A549 (cell line): ENCODE data around the gene EFEMP1. TPM values are rescaled to one million over a fixed set of nuclear protein-coding genes. Genes with fewer than 3 reads are reported as not detected.

Experiments
- ATAC-seq, 2 experiments: fragments of 200-7000 bp in 1 of 2; fragments of >200 bp in 1 of 2; cut with Nextera tagmentation in 1 of 2; cut with Tn5 transposase in 1 of 2; 3 replicates each; pipeline versions ENCODE4 v1.8.0 to v1.9.1; 2018 to 2020; ENCODE audit warnings: mild to moderate bottlenecking in 1 of 2, moderate library complexity in 1 of 2
- CTCF ChIA-PET: fragments of 300-600 bp; sonication (Branson Sonifier 250); formaldehyde crosslinking; extraction: SDS; loops from one replicate; lab custom pipeline; 2021; ENCODE audit warnings: antibody characterized with exemption, inconsistent platforms; lab: Yijun Ruan, JAX
- POLR2A ChIA-PET: fragments of 350-600 bp; formaldehyde crosslinking; extraction: SDS; loops from one replicate; lab custom pipeline; 2021; ENCODE audit warnings: antibody characterized with exemption, inconsistent platforms; lab: Yijun Ruan, JAX
- DNase-seq, 2 experiments: peaks; one replicate each; pipeline versions ENCODE4 v3.0.0 to v3.0.0-alpha.2; 2011 to 2016; ENCODE audit warnings: low read depth in 1 of 2, low spot score in 1 of 2
- FAIRE-seq: peaks from 2 replicates; lab custom pipeline; 2011; peaks lifted over from hg19 to GRCh38; lab: Jason Lieb, UNC
- H3K27ac ChIP-seq, 2 experiments: fragments of >200 bp; sonication (Bioruptor Twin); formaldehyde crosslinking; 3 replicates each; pipeline ENCODE4 v1.5.1; 2016 to 2017
- H3K4me1 ChIP-seq: fragments of >200 bp; sonication (Bioruptor Twin); formaldehyde crosslinking; 3 replicates; pipeline ENCODE4 v1.6.1; 2016
- H3K4me2 ChIP-seq: fragments of >200 bp; sonication (Bioruptor Twin); formaldehyde crosslinking; 3 replicates; pipeline ENCODE4 v1.6.1; 2016
- H3K4me3 ChIP-seq: fragments of >200 bp; sonication (Bioruptor Twin); formaldehyde crosslinking; 3 replicates; pipeline ENCODE4 v1.5.1; 2016
- H3K9me3 ChIP-seq: fragments of >200 bp; sonication (Bioruptor Twin); formaldehyde crosslinking; 3 replicates; pipeline ENCODE4 v1.6.1; 2016
- CBX2 ChIP-seq: fragments of 200-600 bp; sonication (generic); IDR thresholded peaks from 2 replicates; pipeline ENCODE4 v1.6.1; 2016; ENCODE audit warnings: low read depth, mild to moderate bottlenecking, borderline replicate concordance
- EHF ChIP-seq: fragments of 250-450 bp; sonication (Bioruptor Pico); IDR thresholded peaks from 2 replicates; pipeline ENCODE4 v1.5.0; 2020; ENCODE audit warnings: mild to moderate bottlenecking
- EP300 ChIP-seq, 2 experiments: fragments of >200 bp; sonication (Bioruptor Twin); formaldehyde crosslinking; IDR thresholded peaks; 2 replicates in 1 of 2; 3 replicates in 1 of 2; pipeline ENCODE4 v1.6.1; 2016 to 2017
- FOXS1 ChIP-seq: fragments of 250-450 bp; sonication (Bioruptor Pico); IDR thresholded peaks from 2 replicates; pipeline ENCODE4 v1.5.0; 2020; ENCODE audit warnings: mild to moderate bottlenecking, moderate library complexity
- GATA3 ChIP-seq: IDR thresholded peaks from 2 replicates; pipeline ENCODE4 v1.6.1; 2012; ENCODE audit warnings: borderline replicate concordance
- HDAC2 ChIP-seq: fragments of 200-600 bp; sonication (generic); IDR thresholded peaks from 2 replicates; pipeline ENCODE4 v1.6.1; 2016
- HEYL ChIP-seq: fragments of 250-450 bp; sonication (Bioruptor Pico); IDR thresholded peaks from 2 replicates; pipeline ENCODE4 v1.8.0; 2021; ENCODE audit warnings: mild to moderate bottlenecking, moderate library complexity
- HOXA7 ChIP-seq: fragments of 250-450 bp; sonication (Bioruptor Pico); IDR thresholded peaks from 2 replicates; pipeline ENCODE4 v1.5.0; 2020; ENCODE audit warnings: mild to moderate bottlenecking, moderate library complexity
- HOXB13 ChIP-seq: fragments of 250-450 bp; sonication (Bioruptor Pico); IDR thresholded peaks from 2 replicates; pipeline ENCODE4 v1.5.0; 2020; ENCODE audit warnings: low read depth, mild to moderate bottlenecking, moderate library complexity
- HOXB5 ChIP-seq: fragments of 250-450 bp; sonication (Bioruptor Pico); IDR thresholded peaks from 2 replicates; pipeline ENCODE4 v1.5.0; 2020; ENCODE audit warnings: mild to moderate bottlenecking, moderate library complexity
- JUN ChIP-seq, 2 experiments: fragments of >200 bp; sonication (Bioruptor Twin); formaldehyde crosslinking; IDR thresholded peaks; 2 replicates in 1 of 2; 3 replicates in 1 of 2; pipeline ENCODE4 v1.6.1; 2016 to 2017
- JUNB ChIP-seq: fragments of >200 bp; sonication (Bioruptor Twin); formaldehyde crosslinking; IDR thresholded peaks from 2 replicates; pipeline ENCODE4 v1.6.1; 2016
- KDM5A ChIP-seq: fragments of 200-600 bp; sonication (generic); IDR thresholded peaks from 2 replicates; pipeline ENCODE4 v1.6.1; 2016; ENCODE audit warnings: antibody characterized with exemption, mild to moderate bottlenecking
- MAFK ChIP-seq: fragments of 450-650 bp; IDR thresholded peaks from 2 replicates; pipeline ENCODE4 v1.6.1; 2014; ENCODE audit not compliant: partially characterized antibody
- NFE2L2 ChIP-seq: fragments of 150-350 bp; conservative IDR thresholded peaks from 2 replicates; pipeline ENCODE4 v1.6.1; 2014; ENCODE audit warnings: low read length
- NR3C1 ChIP-seq: fragments of >200 bp; sonication (Bioruptor Twin); formaldehyde crosslinking; IDR thresholded peaks from 3 replicates; pipeline ENCODE4 v1.6.1; 2017
- POLR2A ChIP-seq: IDR thresholded peaks from 2 replicates; pipeline ENCODE4 v1.6.1; 2012; ENCODE audit warnings: mild to moderate bottlenecking, low read length
- RCOR1 ChIP-seq: fragments of 150-350 bp; IDR thresholded peaks from 2 replicates; pipeline ENCODE4 v1.6.1; 2014; ENCODE audit warnings: antibody characterized with exemption, low read length, low read depth
- RFX5 ChIP-seq: fragments of 450-650 bp; IDR thresholded peaks from 2 replicates; pipeline ENCODE4 v1.7.1; 2014; ENCODE audit warnings: antibody characterized with exemption, mild to moderate bottlenecking, moderate library complexity
- RNF2 ChIP-seq: fragments of 200-600 bp; sonication (generic); IDR thresholded peaks from 2 replicates; pipeline ENCODE4 v1.6.1; 2016; ENCODE audit warnings: low read depth, mild to moderate bottlenecking, antibody characterized with exemption, moderate library complexity, borderline replicate concordance
- SMC3 ChIP-seq: fragments of >200 bp; sonication (Bioruptor Twin); formaldehyde crosslinking; IDR thresholded peaks from 3 replicates; pipeline ENCODE4 v1.6.1; 2018; ENCODE audit warnings: inconsistent platforms
- SREBF2 ChIP-seq: fragments of 450-650 bp; IDR thresholded peaks from 2 replicates; pipeline ENCODE4 v1.6.1; 2014; ENCODE audit warnings: mild to moderate bottlenecking, moderate library complexity
- TP53 ChIP-seq: fragments of 250-450 bp; sonication (Bioruptor Pico); IDR thresholded peaks from 2 replicates; pipeline ENCODE4 v1.5.0; 2021; ENCODE audit warnings: mild to moderate bottlenecking, moderate library complexity
- ZNF302 ChIP-seq: fragments of 250-450 bp; sonication (Bioruptor Pico); IDR thresholded peaks from 2 replicates; pipeline ENCODE4 v1.9.0; 2021; ENCODE audit warnings: inconsistent platforms, mild to moderate bottlenecking, moderate library complexity
- ZSCAN20 ChIP-seq: fragments of 250-450 bp; sonication (Bioruptor Pico); IDR thresholded peaks from 2 replicates; pipeline ENCODE4 v1.8.0; 2022; ENCODE audit warnings: mild to moderate bottlenecking, moderate library complexity
- WGBS: methylation state at CpG from one replicate; pipeline ENCODE4 v1.1.6; 2017; ENCODE audit errors: missing lambda C conversion rate; 5-methylcytosine and 5-hydroxymethylcytosine counted together
- polyA plus RNA-seq, 4 experiments: library from polyadenylated mRNA; depleted of rRNA in 3 of 4; stranded (reverse); fragments of >200 nt; fragmentation: RNase III in 1 of 4; extraction: RNeasy Plus Mini Kit Qiagen cat#74134 plus additional on column Dnase treatment in 1 of 4; gene quantifications; 2 replicates in 3 of 4; 3 replicates in 1 of 4; pipeline ENCODE4 v1.2.3, GENCODE V29; 2011 to 2017
- TF ChIP-seq, protein P1 (sequence below): fragments of 250-450 bp; sonication (Bioruptor Pico); IDR thresholded peaks from 2 replicates; pipeline ENCODE4 v1.5.0; 2020; ENCODE audit warnings: low read depth, mild to moderate bottlenecking, moderate library complexity
- TF ChIP-seq, protein P2 (sequence below): fragments of >200 bp; sonication (Bioruptor Twin); formaldehyde crosslinking; IDR thresholded peaks from 3 replicates; pipeline ENCODE4 v1.5.1; 2016
- TF ChIP-seq, protein P3 (sequence below): fragments of >200 bp; sonication (Bioruptor Twin); formaldehyde crosslinking; IDR thresholded peaks from 3 replicates; pipeline ENCODE4 v1.6.1; 2016
- TF ChIP-seq, protein P4 (sequence below): fragments of 450-650 bp; IDR thresholded peaks from 2 replicates; pipeline ENCODE4 v1.6.1; 2014; ENCODE audit warnings: antibody characterized with exemption
- TF ChIP-seq, protein P5 (sequence below): fragments of >200 bp; sonication (Bioruptor Twin); formaldehyde crosslinking; IDR thresholded peaks from 2 replicates; pipeline ENCODE4 v1.6.1; 2016
- TF ChIP-seq, protein P6 (sequence below): fragments of 150-350 bp; IDR thresholded peaks from 2 replicates; pipeline ENCODE4 v1.6.1; 2014; ENCODE audit warnings: low read depth, mild to moderate bottlenecking, low read length
- TF ChIP-seq, protein P7 (sequence below): IDR thresholded peaks from 2 replicates; pipeline ENCODE4 v1.6.1; 2012
- TF ChIP-seq, protein P8 (sequence below): IDR thresholded peaks from 2 replicates; pipeline ENCODE4 v1.6.1; 2012; ENCODE audit warnings: low read depth, borderline replicate concordance

The EFEMP1 gene
- polyA plus RNA-seq, 2 of the 4 experiments (the other 2 are of a cell fraction) = 48.5 to 59.2 TPM

DNA sequence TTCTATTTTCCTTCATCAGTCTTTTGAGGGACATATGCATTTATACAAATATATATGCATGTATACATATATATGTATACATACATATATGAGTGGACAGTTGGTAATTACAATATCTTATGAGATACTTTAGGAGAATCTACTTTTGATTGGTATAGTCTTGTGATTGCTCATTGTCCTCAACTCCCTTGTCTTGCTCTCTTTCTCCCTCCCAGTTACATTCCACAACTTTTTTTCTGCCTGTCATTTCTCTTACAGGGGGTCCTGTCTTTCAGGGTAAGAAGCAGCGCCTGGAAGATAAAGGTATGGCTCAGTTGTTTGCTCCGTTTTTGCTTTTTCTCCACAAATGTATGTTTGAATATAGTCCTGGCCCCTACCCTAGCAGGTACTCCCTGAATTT, 19.9 kb downstream of the EFEMP1 start:
- Histone ChIP-seq H3K9me3 (peaks cover 20% of the 10 kb centered on the region; the same call in 2 of the 3 replicates), H3K27ac (no peak overlapping the region), H3K4me3 (no peak overlapping the region), H3K4me2 (no peak overlapping the region), H3K4me1 (peaks cover 12% of the 10 kb centered on the region; the same call in 2 of the 3 replicates)
- CTCF ChIA-PET = interaction anchor here (0.8 to 2.1 kb wide), 4 partner anchors 15 to 137 kb away, joined by 3 to 6 read pairs (median 4); no protein-coding TSS in a partner anchor
- POLR2A ChIA-PET = no interaction called here
- FAIRE-seq = no peak
- TF ChIP-seq KDM5A (no peak), EP300 (IDR thresholded peaks at IDR 0.05) (no peak), HEYL (CRISPR knock-in tag) (no peak), JUN (IDR thresholded peaks at IDR 0.05) (no peak), POLR2A (no peak), MAFK (no peak), NFE2L2 (no peak), HOXB13 (no peak), SREBF2 (no peak), HOXB5 (no peak), ZNF302 (CRISPR knock-in tag) (no peak), RFX5 (no peak), ZSCAN20 (CRISPR knock-in tag) (no peak), NR3C1 (no peak), HOXA7 (CRISPR knock-in tag) (no peak), SMC3 (no peak)
- TF ChIP-seq, protein P1, sequence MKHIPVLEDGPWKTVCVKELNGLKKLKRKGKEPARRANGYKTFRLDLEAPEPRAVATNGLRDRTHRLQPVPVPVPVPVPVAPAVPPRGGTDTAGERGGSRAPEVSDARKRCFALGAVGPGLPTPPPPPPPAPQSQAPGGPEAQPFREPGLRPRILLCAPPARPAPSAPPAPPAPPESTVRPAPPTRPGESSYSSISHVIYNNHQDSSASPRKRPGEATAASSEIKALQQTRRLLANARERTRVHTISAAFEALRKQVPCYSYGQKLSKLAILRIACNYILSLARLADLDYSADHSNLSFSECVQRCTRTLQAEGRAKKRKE (CRISPR knock-in tag) = no peak
- TF ChIP-seq, protein P2, sequence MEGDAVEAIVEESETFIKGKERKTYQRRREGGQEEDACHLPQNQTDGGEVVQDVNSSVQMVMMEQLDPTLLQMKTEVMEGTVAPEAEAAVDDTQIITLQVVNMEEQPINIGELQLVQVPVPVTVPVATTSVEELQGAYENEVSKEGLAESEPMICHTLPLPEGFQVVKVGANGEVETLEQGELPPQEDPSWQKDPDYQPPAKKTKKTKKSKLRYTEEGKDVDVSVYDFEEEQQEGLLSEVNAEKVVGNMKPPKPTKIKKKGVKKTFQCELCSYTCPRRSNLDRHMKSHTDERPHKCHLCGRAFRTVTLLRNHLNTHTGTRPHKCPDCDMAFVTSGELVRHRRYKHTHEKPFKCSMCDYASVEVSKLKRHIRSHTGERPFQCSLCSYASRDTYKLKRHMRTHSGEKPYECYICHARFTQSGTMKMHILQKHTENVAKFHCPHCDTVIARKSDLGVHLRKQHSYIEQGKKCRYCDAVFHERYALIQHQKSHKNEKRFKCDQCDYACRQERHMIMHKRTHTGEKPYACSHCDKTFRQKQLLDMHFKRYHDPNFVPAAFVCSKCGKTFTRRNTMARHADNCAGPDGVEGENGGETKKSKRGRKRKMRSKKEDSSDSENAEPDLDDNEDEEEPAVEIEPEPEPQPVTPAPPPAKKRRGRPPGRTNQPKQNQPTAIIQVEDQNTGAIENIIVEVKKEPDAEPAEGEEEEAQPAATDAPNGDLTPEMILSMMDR = no peak
- TF ChIP-seq, protein P3, sequence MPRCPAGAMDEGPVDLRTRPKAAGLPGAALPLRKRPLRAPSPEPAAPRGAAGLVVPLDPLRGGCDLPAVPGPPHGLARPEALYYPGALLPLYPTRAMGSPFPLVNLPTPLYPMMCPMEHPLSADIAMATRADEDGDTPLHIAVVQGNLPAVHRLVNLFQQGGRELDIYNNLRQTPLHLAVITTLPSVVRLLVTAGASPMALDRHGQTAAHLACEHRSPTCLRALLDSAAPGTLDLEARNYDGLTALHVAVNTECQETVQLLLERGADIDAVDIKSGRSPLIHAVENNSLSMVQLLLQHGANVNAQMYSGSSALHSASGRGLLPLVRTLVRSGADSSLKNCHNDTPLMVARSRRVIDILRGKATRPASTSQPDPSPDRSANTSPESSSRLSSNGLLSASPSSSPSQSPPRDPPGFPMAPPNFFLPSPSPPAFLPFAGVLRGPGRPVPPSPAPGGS = no peak
- TF ChIP-seq, protein P4, sequence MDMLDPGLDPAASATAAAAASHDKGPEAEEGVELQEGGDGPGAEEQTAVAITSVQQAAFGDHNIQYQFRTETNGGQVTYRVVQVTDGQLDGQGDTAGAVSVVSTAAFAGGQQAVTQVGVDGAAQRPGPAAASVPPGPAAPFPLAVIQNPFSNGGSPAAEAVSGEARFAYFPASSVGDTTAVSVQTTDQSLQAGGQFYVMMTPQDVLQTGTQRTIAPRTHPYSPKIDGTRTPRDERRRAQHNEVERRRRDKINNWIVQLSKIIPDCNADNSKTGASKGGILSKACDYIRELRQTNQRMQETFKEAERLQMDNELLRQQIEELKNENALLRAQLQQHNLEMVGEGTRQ = no peak
- ATAC-seq = no peak
- no peak for DNase-seq
- 92% methylated on average over 2 of the region's 2 CpGs for WGBS

DNA sequence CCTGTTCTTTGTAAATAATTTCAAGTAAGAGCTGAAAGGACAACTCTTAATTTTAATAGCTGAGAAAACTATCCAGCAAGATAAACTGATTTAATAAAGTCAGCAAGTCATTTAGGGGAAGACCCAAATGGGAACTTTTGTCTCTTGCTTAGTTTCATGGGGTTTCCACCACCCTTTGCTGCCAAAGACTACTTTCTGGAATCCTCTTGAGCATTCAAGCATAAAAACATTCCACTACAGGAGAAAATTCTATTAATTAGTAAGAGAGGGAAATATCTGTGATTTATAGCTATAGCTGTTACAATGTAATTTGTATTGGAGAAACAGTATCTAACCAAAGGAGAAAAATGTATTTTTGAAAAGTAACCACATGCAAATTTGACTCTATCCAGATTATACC, 20.6 kb downstream of the EFEMP1 start:
- Histone ChIP-seq H3K4me3 (no peak overlapping the region), H3K4me1 (peaks cover 12% of the 10 kb centered on the region; the same call in 2 of the 3 replicates), H3K4me2 (no peak overlapping the region), H3K9me3 (peaks cover 20% of the 10 kb centered on the region; the same call in 2 of the 3 replicates), H3K27ac (no peak overlapping the region)
- no peak for DNase-seq
- ChIA-PET POLR2A (no interaction called here), CTCF (interaction anchor here (0.8 to 2.1 kb wide), 3 partner anchors 16 to 136 kb away, joined by 3 to 6 read pairs (median 4); no protein-coding TSS in a partner anchor)
- no peak for ATAC-seq
- no peak for FAIRE-seq
- TF ChIP-seq, protein P5, sequence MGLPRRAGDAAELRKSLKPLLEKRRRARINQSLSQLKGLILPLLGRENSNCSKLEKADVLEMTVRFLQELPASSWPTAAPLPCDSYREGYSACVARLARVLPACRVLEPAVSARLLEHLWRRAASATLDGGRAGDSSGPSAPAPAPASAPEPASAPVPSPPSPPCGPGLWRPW = no peak
- TF ChIP-seq RCOR1 = no peak
- no peak for TF ChIP-seq FOXS1 (CRISPR knock-in tag)
- no peak for TF ChIP-seq JUN (IDR thresholded peaks at IDR 0.05)
- TF ChIP-seq POLR2A = no peak
- no peak for TF ChIP-seq EHF (CRISPR knock-in tag)
- TF ChIP-seq ZSCAN20 (CRISPR knock-in tag) = no peak
- TF ChIP-seq HOXB5 = no peak
- no peak for TF ChIP-seq JUNB
- TF ChIP-seq, protein P6, sequence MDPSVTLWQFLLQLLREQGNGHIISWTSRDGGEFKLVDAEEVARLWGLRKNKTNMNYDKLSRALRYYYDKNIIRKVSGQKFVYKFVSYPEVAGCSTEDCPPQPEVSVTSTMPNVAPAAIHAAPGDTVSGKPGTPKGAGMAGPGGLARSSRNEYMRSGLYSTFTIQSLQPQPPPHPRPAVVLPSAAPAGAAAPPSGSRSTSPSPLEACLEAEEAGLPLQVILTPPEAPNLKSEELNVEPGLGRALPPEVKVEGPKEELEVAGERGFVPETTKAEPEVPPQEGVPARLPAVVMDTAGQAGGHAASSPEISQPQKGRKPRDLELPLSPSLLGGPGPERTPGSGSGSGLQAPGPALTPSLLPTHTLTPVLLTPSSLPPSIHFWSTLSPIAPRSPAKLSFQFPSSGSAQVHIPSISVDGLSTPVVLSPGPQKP = no peak
- TF ChIP-seq ZNF302 (CRISPR knock-in tag) = no peak
- no peak for TF ChIP-seq RNF2
- TF ChIP-seq, protein P7, sequence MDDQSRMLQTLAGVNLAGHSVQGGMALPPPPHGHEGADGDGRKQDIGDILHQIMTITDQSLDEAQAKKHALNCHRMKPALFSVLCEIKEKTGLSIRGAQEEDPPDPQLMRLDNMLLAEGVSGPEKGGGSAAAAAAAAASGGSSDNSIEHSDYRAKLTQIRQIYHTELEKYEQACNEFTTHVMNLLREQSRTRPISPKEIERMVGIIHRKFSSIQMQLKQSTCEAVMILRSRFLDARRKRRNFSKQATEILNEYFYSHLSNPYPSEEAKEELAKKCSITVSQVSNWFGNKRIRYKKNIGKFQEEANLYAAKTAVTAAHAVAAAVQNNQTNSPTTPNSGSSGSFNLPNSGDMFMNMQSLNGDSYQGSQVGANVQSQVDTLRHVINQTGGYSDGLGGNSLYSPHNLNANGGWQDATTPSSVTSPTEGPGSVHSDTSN = no peak
- TF ChIP-seq, protein P8, sequence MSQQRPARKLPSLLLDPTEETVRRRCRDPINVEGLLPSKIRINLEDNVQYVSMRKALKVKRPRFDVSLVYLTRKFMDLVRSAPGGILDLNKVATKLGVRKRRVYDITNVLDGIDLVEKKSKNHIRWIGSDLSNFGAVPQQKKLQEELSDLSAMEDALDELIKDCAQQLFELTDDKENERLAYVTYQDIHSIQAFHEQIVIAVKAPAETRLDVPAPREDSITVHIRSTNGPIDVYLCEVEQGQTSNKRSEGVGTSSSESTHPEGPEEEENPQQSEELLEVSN = no peak
- no peak for TF ChIP-seq HDAC2
- no peak for TF ChIP-seq CBX2
- no peak for TF ChIP-seq TP53 (CRISPR knock-in tag)
- no peak for TF ChIP-seq GATA3
